ENCODE results near the gene EEPD1.

The EEPD1 gene

GRCh38 chr7:36191292-36191920 lies 38.4 kb downstream of the EEPD1 start:
- TF ChIP-seq CTCF (conservative IDR thresholded peaks at IDR 0.05): no peak
- H3K27ac ChIP-seq: no peak overlapping the region

- TF ChIP-seq CTCF (conservative IDR thresholded peaks at IDR 0.05): no peak
- no peak overlapping the region for H3K27ac ChIP-seq
Observed at GRCh38 chr7:36192053-36192824, 39.2 kb downstream of the EEPD1 start.

DNA sequence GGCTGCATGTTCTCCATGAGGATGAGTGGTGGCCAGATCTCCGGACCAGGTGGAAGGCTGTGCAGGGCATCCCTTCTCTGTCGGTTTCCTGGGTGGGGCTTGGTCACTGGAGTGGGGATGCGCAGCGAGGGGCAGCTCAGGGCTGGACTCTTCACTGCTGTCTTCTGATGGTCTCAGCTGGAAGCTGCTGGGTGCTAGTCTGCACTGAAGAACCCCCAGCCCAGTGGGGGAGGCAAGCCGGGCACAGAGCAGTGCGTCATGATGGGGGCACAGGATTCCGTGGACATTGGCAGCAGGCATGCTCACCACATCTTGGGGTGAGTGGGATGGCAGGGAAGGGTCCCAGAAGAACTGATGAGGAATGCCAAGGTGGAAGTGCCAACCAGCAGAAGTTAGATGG lies 39.8 kb downstream of the EEPD1 start:
- TF ChIP-seq CTCF (conservative IDR thresholded peaks at IDR 0.05): no peak
- no peak overlapping the region for H3K27ac ChIP-seq

DNA sequence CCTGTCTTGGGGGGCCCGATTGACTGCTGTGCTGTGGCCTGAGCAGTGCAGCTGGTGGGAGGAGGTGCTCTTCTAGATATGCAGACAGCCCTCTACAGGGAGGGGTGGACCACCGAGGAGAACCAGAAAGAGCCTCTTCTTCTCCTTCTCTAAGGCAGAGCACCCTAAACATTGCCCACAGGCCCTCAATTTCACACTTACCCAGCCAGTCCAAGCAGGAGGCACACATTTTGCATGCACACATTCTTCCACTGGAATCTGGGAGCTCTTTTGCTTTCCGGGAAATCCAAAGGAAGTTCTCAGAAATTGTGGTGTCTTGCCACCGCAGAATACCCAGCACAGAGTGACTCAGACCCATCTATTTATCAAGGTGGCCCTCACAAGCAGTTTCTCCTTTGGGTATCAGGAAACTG lies 45.8 kb downstream of the EEPD1 start:
- no peak overlapping the region for H3K27ac ChIP-seq
- no peak for TF ChIP-seq CTCF (conservative IDR thresholded peaks at IDR 0.05)

GRCh38 chr7:36199329-36199728 lies 46.3 kb downstream of the EEPD1 start:
- TF ChIP-seq CTCF (conservative IDR thresholded peaks at IDR 0.05): no peak
- H3K27ac ChIP-seq: no peak overlapping the region

DNA sequence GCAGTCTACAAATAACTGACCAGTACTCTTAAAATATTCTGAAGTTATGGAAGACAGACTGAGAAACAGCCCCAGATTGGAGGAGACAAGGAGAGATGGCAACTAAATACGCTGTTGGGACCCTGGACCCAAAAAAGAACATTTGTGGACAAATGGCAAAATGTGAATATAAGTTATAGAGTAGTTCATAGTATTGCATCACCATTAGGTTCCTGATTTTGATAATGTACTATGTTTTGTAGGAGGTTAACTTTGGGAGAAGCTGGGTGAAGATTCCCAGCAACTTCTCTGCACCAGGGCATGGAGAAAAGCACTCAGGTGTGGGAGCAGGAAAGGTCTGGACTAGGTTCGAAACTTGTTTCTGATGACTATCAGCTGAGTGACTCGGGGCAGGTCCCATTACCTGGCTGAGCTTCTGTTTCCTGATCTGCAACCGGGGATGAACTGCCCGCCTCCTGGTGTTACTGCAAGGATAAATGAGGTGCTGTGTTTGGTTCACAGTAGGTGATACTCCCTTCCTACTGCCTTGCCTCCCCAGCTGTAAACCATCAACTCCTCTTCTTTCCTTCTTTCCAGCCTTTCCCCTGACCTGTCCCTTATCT lies 48.2 kb downstream of the EEPD1 start:
- H3K27ac ChIP-seq: no peak overlapping the region
- no peak for TF ChIP-seq CTCF (conservative IDR thresholded peaks at IDR 0.05)

DNA sequence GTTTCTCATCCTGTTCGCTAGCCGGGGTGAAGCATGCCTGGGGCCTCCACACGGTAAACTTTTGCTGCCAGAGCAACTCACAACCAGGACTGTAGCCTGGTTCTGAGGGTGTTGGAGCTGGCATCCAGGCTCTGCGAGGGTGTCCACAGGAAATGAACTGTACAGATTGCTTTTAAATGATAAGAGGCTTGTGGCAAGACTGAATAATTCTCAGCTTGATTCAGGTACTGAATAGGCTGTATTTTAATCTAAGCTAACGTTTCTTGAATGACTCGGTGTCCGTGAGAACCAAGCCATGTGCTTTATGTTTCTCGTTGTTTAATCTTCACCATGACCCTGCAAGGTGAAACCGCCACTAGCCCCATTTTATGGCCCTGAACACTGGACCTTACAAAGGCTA lies 49.3 kb downstream of the EEPD1 start:
- no peak overlapping the region for H3K27ac ChIP-seq

More for the DNA sequence above, 49.3 kb downstream of the EEPD1 start:
- no peak for TF ChIP-seq CTCF (conservative IDR thresholded peaks at IDR 0.05)

Measured in VCaP (cell line).